SK-N-SH treated with all-trans-retinoic acid at 6 μM for 48 hours (cell line): ENCODE measurements around the gene NFKBIB.

Source experiments
- ATAC-seq: fragments of 200-7000 bp; cut with Tn5 transposase; 3 replicates; pipeline ENCODE4 v1.9.1; 2020; ENCODE audit warnings: mild to moderate bottlenecking, moderate library complexity
- ARNTL ChIP-seq: fragments of 450-650 bp; formaldehyde crosslinking; IDR thresholded peaks from 2 replicates; pipeline ENCODE4 v1.5.0; 2020; ENCODE audit warnings: low read depth, mild to moderate bottlenecking, moderate library complexity, borderline replicate concordance
- BACH2 ChIP-seq: fragments of 250-450 bp; sonication (Bioruptor Pico); IDR thresholded peaks from 2 replicates; pipeline ENCODE4 v1.9.0; 2021; ENCODE audit warnings: mild to moderate bottlenecking, borderline replicate concordance
- CREB5 ChIP-seq: fragments of 250-450 bp; sonication (Bioruptor Pico); IDR thresholded peaks from 2 replicates; pipeline ENCODE4 v1.5.1; 2020; ENCODE audit warnings: low read depth, mild to moderate bottlenecking, moderate library complexity
- CSDC2 ChIP-seq: fragments of 250-450 bp; sonication (Bioruptor Pico); IDR thresholded peaks from 2 replicates; pipeline ENCODE4 v1.5.0; 2020; ENCODE audit warnings: mild to moderate bottlenecking, moderate library complexity
- ESRRG ChIP-seq: fragments of 250-450 bp; sonication (Bioruptor Pico); IDR thresholded peaks from 2 replicates; pipeline ENCODE4 v1.6.1; 2021; ENCODE audit warnings: mild to moderate bottlenecking
- GLIS3 ChIP-seq: fragments of 250-450 bp; sonication (Bioruptor Pico); IDR thresholded peaks from 2 replicates; pipeline ENCODE4 v1.5.0; 2020; ENCODE audit warnings: mild to moderate bottlenecking, moderate library complexity
- ISL1 ChIP-seq: fragments of 250-450 bp; sonication (Bioruptor Pico); IDR thresholded peaks from 2 replicates; pipeline ENCODE4 v2.1.2; 2022; ENCODE audit warnings: mild to moderate bottlenecking, moderate library complexity
- OSR1 ChIP-seq: fragments of 250-450 bp; sonication (Bioruptor Pico); IDR thresholded peaks from 2 replicates; pipeline ENCODE4 v1.8.0; 2022; ENCODE audit warnings: moderate library complexity, mild to moderate bottlenecking, inconsistent platforms
- PATZ1 ChIP-seq: fragments of 250-450 bp; sonication (Bioruptor Pico); IDR thresholded peaks from 2 replicates; pipeline ENCODE4 v1.8.0; 2020; ENCODE audit warnings: mild to moderate bottlenecking, moderate library complexity, borderline replicate concordance
- RARB ChIP-seq: fragments of 250-450 bp; sonication (Bioruptor Pico); IDR thresholded peaks from 2 replicates; pipeline ENCODE4 v1.8.0; 2021; ENCODE audit warnings: mild to moderate bottlenecking, moderate library complexity
- SNAI2 ChIP-seq: fragments of 250-450 bp; sonication (Bioruptor Pico); IDR thresholded peaks from 2 replicates; pipeline ENCODE4 v1.5.0; 2020; ENCODE audit warnings: mild to moderate bottlenecking, moderate library complexity
- TCF4 ChIP-seq: fragments of 250-450 bp; sonication (Bioruptor Pico); IDR thresholded peaks from 2 replicates; pipeline ENCODE4 v1.8.0; 2021; ENCODE audit warnings: mild to moderate bottlenecking, moderate library complexity, borderline replicate concordance
- TOX ChIP-seq: fragments of 250-450 bp; sonication (Bioruptor Pico); IDR thresholded peaks from 2 replicates; pipeline ENCODE4 v1.8.0; 2021; ENCODE audit warnings: mild to moderate bottlenecking, moderate library complexity, borderline replicate concordance
- ZC3H10 ChIP-seq: fragments of 250-450 bp; sonication (Bioruptor Pico); IDR thresholded peaks from 2 replicates; pipeline ENCODE4 v1.5.1; 2021; ENCODE audit warnings: mild to moderate bottlenecking, moderate library complexity
- ZFP3 ChIP-seq: fragments of 250-450 bp; sonication (Bioruptor Pico); IDR thresholded peaks from 2 replicates; pipeline ENCODE4 v1.5.0; 2020; ENCODE audit warnings: mild to moderate bottlenecking, moderate library complexity
- ZFP30 ChIP-seq: fragments of 450-650 bp; formaldehyde crosslinking; IDR thresholded peaks from 2 replicates; pipeline ENCODE4 v1.5.0; 2022; ENCODE audit warnings: mild to moderate bottlenecking, moderate library complexity
- ZNF565 ChIP-seq: fragments of 450-650 bp; formaldehyde crosslinking; conservative IDR thresholded peaks from 2 replicates; pipeline ENCODE4 v1.5.0; 2020; ENCODE audit warnings: low read depth, mild to moderate bottlenecking, moderate library complexity
- ZNF70 ChIP-seq: fragments of 450-650 bp; formaldehyde crosslinking; IDR thresholded peaks from 2 replicates; pipeline ENCODE4 v1.5.0; 2020; ENCODE audit warnings: mild to moderate bottlenecking, moderate library complexity
- ZNF8 ChIP-seq: fragments of 450-650 bp; formaldehyde crosslinking; IDR thresholded peaks from 2 replicates; pipeline ENCODE4 v1.5.0; 2020; ENCODE audit warnings: mild to moderate bottlenecking, moderate library complexity
- TF ChIP-seq, protein P1 (sequence below): fragments of 250-450 bp; sonication (Bioruptor Pico); IDR thresholded peaks from 2 replicates; pipeline ENCODE4 v1.5.1; 2021; ENCODE audit warnings: mild to moderate bottlenecking, moderate library complexity
- TF ChIP-seq, protein P2 (sequence below): fragments of 250-450 bp; sonication (Bioruptor Pico); IDR thresholded peaks from 2 replicates; pipeline ENCODE4 v1.5.0; 2020; ENCODE audit warnings: mild to moderate bottlenecking, moderate library complexity
- TF ChIP-seq, protein P3 (sequence below): fragments of 250-450 bp; sonication (Bioruptor Pico); IDR thresholded peaks from 2 replicates; pipeline ENCODE4 v1.8.0; 2021; ENCODE audit warnings: low read depth, mild to moderate bottlenecking, moderate library complexity, borderline replicate concordance

NFKBIB gene

GRCh38 chr19:38900202-38900629 is 447 bp downstream of the NFKBIB start:
- TF ChIP-seq ZFP30 (CRISPR knock-in tag) (no peak), ZNF70 (CRISPR knock-in tag) (peak; percentile 47; the same call in 1 of the 2 replicates), ZNF565 (CRISPR knock-in tag) (no peak), RARB (CRISPR knock-in tag) (no peak), ISL1 (no peak), ARNTL (no peak)

GRCh38 chr19:38900743-38901190 is 998 bp downstream of the NFKBIB start:
- no peak for ATAC-seq
- TF ChIP-seq ARNTL (no peak), ZFP3 (no peak), PATZ1 (CRISPR knock-in tag) (no peak), BACH2 (no peak), CREB5 (no peak), RARB (CRISPR knock-in tag) (no peak), GLIS3 (CRISPR knock-in tag) (no peak), ESRRG (CRISPR knock-in tag) (no peak), TOX (CRISPR knock-in tag) (no peak), SNAI2 (CRISPR knock-in tag) (no peak), ZNF8 (CRISPR knock-in tag) (no peak), ZC3H10 (CRISPR knock-in tag) (no peak), CSDC2 (no peak), ISL1 (no peak), OSR1 (CRISPR knock-in tag) (no peak), ZNF565 (CRISPR knock-in tag) (no peak), TCF4 (no peak)
- TF ChIP-seq, protein P1, sequence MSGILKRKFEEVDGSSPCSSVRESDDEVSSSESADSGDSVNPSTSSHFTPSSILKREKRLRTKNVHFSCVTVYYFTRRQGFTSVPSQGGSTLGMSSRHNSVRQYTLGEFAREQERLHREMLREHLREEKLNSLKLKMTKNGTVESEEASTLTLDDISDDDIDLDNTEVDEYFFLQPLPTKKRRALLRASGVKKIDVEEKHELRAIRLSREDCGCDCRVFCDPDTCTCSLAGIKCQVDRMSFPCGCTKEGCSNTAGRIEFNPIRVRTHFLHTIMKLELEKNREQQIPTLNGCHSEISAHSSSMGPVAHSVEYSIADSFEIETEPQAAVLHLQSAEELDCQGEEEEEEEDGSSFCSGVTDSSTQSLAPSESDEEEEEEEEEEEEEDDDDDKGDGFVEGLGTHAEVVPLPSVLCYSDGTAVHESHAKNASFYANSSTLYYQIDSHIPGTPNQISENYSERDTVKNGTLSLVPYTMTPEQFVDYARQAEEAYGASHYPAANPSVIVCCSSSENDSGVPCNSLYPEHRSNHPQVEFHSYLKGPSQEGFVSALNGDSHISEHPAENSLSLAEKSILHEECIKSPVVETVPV (CRISPR knock-in tag) = no peak
- TF ChIP-seq, protein P2, sequence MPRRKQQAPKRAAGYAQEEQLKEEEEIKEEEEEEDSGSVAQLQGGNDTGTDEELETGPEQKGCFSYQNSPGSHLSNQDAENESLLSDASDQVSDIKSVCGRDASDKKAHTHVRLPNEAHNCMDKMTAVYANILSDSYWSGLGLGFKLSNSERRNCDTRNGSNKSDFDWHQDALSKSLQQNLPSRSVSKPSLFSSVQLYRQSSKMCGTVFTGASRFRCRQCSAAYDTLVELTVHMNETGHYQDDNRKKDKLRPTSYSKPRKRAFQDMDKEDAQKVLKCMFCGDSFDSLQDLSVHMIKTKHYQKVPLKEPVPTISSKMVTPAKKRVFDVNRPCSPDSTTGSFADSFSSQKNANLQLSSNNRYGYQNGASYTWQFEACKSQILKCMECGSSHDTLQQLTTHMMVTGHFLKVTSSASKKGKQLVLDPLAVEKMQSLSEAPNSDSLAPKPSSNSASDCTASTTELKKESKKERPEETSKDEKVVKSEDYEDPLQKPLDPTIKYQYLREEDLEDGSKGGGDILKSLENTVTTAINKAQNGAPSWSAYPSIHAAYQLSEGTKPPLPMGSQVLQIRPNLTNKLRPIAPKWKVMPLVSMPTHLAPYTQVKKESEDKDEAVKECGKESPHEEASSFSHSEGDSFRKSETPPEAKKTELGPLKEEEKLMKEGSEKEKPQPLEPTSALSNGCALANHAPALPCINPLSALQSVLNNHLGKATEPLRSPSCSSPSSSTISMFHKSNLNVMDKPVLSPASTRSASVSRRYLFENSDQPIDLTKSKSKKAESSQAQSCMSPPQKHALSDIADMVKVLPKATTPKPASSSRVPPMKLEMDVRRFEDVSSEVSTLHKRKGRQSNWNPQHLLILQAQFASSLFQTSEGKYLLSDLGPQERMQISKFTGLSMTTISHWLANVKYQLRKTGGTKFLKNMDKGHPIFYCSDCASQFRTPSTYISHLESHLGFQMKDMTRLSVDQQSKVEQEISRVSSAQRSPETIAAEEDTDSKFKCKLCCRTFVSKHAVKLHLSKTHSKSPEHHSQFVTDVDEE (CRISPR knock-in tag) = no peak

More at GRCh38 chr19:38900202-38900629, 447 bp downstream of the NFKBIB start:
- ATAC-seq = no peak

GRCh38 chr19:38901683-38902082 is 1.9 kb downstream of the NFKBIB start:
- no peak for ATAC-seq
- TF ChIP-seq RARB (CRISPR knock-in tag) = no peak
- TF ChIP-seq TCF4 = no peak
- TF ChIP-seq ARNTL = no peak
- TF ChIP-seq GLIS3 (CRISPR knock-in tag) = no peak
- TF ChIP-seq, protein P1 (CRISPR knock-in tag) = no peak
- TF ChIP-seq, protein P3, sequence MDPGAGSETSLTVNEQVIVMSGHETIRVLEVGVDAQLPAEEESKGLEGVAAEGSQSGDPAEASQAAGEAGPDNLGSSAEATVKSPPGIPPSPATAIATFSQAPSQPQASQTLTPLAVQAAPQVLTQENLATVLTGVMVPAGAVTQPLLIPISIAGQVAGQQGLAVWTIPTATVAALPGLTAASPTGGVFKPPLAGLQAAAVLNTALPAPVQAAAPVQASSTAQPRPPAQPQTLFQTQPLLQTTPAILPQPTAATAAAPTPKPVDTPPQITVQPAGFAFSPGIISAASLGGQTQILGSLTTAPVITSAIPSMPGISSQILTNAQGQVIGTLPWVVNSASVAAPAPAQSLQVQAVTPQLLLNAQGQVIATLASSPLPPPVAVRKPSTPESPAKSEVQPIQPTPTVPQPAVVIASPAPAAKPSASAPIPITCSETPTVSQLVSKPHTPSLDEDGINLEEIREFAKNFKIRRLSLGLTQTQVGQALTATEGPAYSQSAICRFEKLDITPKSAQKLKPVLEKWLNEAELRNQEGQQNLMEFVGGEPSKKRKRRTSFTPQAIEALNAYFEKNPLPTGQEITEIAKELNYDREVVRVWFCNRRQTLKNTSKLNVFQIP (CRISPR knock-in tag) = no peak
- no peak for TF ChIP-seq ESRRG (CRISPR knock-in tag)
- TF ChIP-seq ZNF8 (CRISPR knock-in tag) = no peak
- TF ChIP-seq CSDC2 = no peak
